C4-2B (cell line): ENCODE measurements around the gene CTAG2.

ENCODE experiments used
- ZFX ChIP-seq: fragments of 450-650 bp; IDR thresholded peaks from 2 replicates; pipeline ENCODE4 v1.6.1; 2017
- TF ChIP-seq, protein P1 (sequence below): fragments of 450-650 bp; conservative IDR thresholded peaks from 2 replicates; pipeline ENCODE4 v1.5.1; 2017; ENCODE audit warnings: mild to moderate bottlenecking

DNA sequence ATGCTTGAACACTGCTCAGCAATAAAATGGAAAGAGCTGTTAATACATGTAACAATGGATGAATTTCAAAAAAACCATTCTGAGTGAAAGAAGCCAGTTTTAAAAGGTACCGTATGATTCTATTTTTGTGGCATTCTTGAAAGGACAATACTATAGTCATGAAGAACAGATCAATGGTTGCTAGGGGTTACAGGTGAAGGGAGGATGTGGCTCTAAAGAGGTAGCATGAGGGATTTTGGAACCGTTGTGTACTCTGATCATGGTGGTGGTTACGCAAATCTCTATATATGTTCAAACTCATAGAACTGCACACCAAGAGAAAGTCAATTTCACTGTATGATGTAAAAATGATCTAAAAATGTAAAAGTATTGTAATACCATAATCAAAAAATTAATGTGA, 40.0 kb upstream of the CTAG2 start:
- TF ChIP-seq, protein P1, sequence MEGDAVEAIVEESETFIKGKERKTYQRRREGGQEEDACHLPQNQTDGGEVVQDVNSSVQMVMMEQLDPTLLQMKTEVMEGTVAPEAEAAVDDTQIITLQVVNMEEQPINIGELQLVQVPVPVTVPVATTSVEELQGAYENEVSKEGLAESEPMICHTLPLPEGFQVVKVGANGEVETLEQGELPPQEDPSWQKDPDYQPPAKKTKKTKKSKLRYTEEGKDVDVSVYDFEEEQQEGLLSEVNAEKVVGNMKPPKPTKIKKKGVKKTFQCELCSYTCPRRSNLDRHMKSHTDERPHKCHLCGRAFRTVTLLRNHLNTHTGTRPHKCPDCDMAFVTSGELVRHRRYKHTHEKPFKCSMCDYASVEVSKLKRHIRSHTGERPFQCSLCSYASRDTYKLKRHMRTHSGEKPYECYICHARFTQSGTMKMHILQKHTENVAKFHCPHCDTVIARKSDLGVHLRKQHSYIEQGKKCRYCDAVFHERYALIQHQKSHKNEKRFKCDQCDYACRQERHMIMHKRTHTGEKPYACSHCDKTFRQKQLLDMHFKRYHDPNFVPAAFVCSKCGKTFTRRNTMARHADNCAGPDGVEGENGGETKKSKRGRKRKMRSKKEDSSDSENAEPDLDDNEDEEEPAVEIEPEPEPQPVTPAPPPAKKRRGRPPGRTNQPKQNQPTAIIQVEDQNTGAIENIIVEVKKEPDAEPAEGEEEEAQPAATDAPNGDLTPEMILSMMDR = no peak
- no peak for TF ChIP-seq ZFX
